NAMALWA (cell line): ENCODE results near the gene KRT33B.

Source experiments
- DNase-seq: peaks from one replicate; pipeline ENCODE4 v3.0.0-alpha.2; 2015; ENCODE audit warnings: low spot score

KRT33B gene

DNA sequence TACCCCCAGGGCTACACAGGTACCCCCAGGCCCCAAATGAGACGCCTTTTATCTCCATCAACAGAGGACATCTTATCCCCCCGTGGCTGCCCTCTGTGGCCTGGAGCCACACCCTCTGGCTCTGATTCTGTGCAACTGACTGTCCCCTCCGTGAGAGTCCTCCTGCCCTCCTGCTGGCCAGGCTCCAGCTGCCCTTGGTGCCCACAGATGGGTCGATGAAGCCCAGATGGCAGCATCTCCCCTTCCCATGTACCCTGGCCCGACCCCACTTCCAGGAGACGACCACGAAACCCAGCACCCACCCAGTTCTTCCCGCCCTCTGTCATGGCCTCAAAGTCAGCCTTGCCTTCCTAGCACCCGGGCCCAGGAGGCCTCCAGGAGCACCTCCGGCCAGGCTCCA is 44.5 kb downstream of the KRT33B start:
- DNase-seq, result no peak

DNA sequence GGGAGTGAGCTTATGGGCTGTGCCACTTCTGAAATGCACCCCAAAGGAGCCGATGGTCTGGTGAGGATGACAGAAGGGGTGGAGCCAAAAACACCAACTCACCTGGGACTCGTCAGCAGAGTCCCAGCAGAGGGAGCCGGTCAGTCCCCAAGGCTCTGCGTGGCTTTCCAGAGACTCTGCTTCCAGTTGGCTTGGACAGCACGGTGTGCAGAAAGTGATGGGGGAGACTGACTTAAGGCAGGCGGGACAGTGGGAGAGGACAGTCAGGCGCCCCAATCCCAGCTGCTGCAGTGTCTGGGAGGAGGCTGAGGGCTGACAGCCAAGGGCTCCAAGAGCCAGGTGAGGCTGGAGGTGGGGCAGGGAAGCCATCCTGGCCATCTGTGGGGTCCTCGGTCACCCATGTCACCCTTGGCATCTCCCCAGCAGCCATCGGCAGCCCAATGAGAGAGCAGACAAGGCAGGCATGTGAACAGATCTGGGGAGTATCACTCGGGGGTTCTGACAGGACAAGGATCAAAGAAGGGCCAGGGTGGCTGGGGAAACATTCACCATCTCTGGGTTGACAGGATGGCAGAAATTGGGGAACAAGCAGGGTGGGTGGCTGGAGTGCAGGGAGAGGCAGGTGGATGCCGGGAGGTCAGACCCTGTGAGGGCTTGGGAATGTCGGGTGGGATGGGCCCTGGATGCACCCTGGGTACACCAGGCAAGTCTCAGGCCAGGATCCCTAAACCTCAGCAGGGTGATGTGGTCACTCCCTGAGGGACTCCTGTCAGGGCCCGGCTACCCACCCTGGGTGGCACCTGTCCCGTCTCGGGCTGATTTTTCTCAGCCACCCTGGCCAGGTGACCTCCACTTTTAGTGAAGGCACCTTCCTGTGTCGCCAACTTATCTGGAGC is 45.2 kb downstream of the KRT33B start:
- DNase-seq, result no peak

DNA sequence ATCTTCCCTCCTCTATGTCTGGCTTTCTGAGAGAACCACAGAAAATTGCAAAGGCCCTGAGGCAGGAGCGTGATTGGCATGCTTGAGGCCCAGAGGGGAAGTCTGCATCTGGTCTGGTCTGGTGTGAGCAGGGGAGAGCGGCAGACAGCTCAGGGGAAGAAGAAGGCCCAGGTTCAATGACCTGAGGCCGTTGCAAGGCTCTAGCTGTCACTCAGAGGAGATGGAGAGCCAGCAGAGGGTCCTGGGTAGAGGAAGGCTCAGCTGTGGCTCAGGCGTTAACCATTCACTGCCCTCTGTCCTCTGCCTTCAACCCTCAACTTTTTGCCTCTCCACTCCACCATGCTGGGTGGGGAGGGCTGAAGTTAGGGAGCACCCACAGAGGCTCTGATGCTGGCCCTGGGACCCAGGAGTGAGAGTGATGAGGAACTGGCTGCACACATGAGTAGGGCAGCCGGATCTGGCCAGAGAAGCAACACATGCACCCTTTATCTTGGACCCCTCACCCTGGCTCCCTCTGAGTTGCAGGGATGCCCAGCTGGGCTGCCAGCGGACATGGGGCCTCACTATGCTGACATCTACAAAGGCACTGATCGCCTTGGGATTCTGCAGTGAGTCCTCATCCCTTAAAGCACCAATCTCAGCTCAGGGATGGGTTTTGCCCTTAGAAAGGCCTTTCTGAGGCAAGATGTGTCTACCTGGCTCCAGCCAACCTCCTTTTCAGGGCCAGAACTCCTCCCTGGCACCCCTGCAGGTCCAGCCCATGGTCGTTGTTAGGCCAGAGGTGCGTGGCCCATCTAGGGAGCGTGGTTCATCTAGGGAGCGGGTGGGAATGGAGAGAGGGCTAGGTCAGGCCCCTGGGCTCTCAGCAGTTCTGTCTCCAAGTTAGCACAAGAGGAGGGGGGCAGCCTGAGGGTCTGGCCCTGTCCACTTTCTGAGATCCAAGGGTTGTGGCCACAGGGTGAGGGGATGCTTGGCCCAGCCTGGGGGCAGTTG is 46.4 kb downstream of the KRT33B start:
- DNase-seq, result no peak

DNA sequence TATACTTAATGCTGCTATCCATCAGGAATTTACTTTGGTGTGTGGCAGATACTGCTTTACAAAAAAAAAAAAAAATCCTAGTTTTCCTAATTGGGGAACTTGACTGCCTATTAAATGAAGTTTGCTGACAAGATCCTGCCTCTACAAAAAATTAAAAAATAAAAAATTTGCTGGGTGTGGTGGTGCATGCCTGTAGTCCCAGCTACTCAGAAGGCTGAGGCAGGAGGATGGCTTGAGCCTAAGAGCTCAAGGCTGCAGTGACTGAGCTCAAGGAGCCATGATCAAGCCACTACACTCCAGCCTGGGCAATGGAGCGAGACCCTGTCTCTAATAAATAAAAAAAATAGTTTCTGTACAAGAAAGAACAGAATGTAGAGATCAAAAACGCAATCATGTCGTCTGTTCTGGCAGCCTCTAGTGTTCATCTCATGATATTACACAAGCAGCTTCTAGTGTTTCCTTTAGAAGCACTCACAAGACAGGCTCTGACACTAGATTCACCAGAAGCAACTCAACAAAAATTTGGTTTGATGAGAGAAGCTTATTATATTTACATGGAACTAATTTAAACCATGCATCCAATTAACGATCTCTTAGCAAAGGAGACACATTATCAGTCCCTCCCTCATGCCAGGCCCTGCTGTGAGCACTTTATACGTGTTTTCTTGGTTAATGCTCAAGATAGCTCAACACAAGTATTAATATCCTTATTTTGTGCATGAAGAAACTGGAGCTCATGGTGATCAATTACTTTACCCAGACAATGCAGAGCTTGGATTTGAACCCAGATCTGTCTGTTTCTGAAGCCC is 47.3 kb downstream of the KRT33B start:
- DNase-seq, result peak; percentile 68

DNA sequence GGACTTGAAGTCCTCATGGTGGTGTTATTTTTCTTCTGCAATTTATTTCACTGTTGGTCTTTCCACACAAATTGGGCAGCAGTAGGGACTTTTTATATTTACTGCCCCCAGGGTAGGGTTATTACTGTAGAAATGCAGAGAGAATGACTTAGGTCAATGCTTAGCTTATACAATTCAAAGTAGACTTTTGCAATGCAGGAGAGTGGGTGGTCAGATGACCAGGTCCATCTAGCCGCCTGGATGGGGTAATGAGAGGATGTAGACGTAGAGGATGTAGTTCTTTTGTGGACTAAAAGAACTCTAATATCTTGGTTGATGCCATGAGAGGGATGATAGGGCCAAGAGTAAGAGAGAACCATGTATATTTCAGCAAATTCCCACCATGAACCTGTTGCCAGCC is 51.4 kb downstream of the KRT33B start:
- DNase-seq, result no peak

DNA sequence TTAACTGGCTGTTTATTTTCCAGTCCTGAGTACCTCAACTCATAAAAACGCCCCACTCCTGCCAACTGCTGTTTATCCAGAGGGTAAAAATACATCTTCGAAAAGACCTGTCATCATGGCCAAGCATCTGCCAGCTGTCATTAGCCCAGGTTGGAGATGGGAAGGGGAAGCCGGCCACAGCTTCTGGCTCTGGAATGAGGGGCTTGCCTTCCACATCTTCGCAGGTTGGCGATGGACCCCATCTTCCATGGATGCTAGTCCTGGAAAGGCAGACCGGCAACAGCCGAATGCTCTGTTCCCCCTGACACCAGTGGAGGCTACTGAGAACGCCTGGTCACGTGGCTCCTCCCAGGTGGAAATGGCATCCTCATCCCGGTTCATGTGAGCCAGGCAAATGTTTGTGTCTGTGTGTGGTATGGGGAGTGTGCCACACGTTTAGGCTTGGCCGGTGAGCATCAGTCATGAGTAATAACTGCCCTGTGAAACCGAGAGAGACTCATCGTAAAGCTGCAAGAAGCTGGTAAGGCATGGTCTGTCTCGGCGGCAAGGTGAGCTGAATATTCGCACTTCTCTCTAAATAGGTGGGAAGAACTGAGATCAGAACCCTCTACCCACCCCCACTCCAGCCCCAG is 53.7 kb downstream of the KRT33B start:
- DNase-seq, result no peak

DNA sequence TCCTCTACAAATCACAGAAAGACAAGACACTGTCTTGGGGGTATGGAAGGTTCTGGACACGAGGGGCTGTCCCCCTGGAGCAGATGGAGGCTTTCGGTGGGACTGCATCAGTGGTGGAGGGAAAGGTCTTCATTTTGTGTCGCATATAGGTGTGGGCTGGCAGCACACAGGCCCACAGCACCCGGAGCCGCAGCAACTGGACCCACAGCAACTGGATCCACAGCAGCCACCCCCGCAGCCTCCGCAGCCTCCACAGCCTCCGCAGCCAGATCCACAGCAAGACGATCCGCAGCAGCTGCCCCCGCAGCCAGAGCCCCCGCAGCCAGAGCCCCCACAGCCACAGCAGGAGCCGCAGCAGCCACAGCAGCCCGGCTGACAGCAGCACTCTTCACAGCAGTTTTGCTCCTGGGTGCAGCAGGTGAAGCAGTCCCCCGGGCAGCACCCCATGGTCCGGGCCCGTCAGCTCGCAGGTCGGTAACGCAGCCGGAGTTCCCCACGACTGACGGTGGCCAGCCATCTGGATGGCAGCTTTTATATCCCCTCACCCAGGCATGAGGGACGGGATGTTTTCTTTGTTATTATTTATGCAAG is 54.3 kb downstream of the KRT33B start, which contains the start of gene KRTAP17-1:
KRTAP17-1 (minus strand) TSS at position 507 of the 591 bp plus-strand sequence; CDS start at position 447, 60 bp downstream.
- DNase-seq, result no peak
